Uterus (tissue), 2 donors: Measurements from ENCODE around the gene HIGD1A.

Source experiments
- CTCF ChIP-seq, 4 experiments: fragments of 200-600 bp in 2 of 4; fragments of 450-650 bp in 2 of 4; sonication (generic) in 2 of 4; IDR thresholded peaks; one replicate each; pipeline ENCODE4 v1.5.1; 2016 to 2019; ENCODE audit warnings: antibody characterized with exemption in 4 of 4, mild to moderate bottlenecking in 2 of 4, moderate library complexity in 1 of 4
- POLR2A ChIP-seq, 2 donors: fragments of 450-650 bp; IDR thresholded peaks; one replicate each; pipeline ENCODE4 v1.6.1; 2016; ENCODE audit warnings: antibody characterized with exemption in 2 of 2, mild to moderate bottlenecking in 1 of 2, moderate library complexity in 1 of 2

DNA sequence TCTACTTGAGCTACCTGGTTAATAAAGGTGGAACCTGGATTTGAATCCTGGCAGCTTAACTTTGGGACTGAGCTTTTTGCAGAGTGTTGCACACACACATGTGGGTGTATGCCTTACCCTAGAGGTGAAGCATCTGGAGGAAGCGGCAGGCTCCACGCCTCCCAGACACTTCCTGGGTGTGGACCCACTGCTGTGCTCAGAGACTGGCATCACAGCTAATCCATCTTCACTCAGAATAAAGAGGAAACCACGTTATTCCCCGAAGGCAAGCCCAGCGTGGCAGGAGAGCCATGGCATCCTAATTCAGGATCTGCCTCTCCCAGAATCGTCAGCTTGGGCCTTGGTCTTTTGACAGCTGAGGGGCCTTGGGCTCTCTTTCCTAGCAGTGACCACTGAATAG is 56.7 kb downstream of the HIGD1A start:
- TF ChIP-seq CTCF (IDR thresholded peaks at IDR 0.05) (no peak), POLR2A (IDR thresholded peaks at IDR 0.05) (no peak)
